ENCODE results near the gene MAB21L4. TPM values are rescaled to one million over a fixed set of nuclear protein-coding genes. Genes with fewer than 3 reads are reported as not detected.

The MAB21L4 gene
- total RNA-seq, 1 donor from 2014 or later: not detected

- DNase-seq (ENCODE audit: low spot score): no peak
- no peaks in the 10 kb centered on the region for H3K4me1 Mint-ChIP-seq (ENCODE audit: low read depth)
- no peak overlapping the region for H3K27ac Mint-ChIP-seq
- H3K36me3 Mint-ChIP-seq (ENCODE audit: low read depth): no peaks in the 10 kb centered on the region
- intact Hi-C loops (cut with micrococcal nuclease): loop anchor here (5.0 kb wide), 1 partner anchor 699 kb away; no protein-coding TSS in a partner anchor
- peaks cover 13% of the 10 kb centered on the region for H3K27me3 Mint-ChIP-seq (ENCODE audit: insufficient read depth)
- no peaks in the 10 kb centered on the region for H3K9me3 Mint-ChIP-seq
- no peak overlapping the region for H3K4me3 Mint-ChIP-seq
Measured at GRCh38 chr2:240912878-240913809, 17.2 kb upstream of the MAB21L4 start.

- DNase-seq (ENCODE audit: low spot score): no peak
- H3K4me1 Mint-ChIP-seq (ENCODE audit: low read depth): no peaks in the 10 kb centered on the region
- H3K4me3 Mint-ChIP-seq: no peak overlapping the region
- intact Hi-C loops (cut with micrococcal nuclease): loop anchor here (5.0 kb wide), 1 partner anchor 701 kb away; no protein-coding TSS in a partner anchor
- peaks cover 9% of the 10 kb centered on the region for H3K27me3 Mint-ChIP-seq (ENCODE audit: insufficient read depth)
- no peaks in the 10 kb centered on the region for H3K36me3 Mint-ChIP-seq (ENCODE audit: low read depth)
- H3K27ac Mint-ChIP-seq: no peak overlapping the region
- H3K9me3 Mint-ChIP-seq: no peaks in the 10 kb centered on the region
Measured at GRCh38 chr2:240911641-240912265, 15.8 kb upstream of the MAB21L4 start.

GRCh38 chr2:240909216-240909974 is 13.4 kb upstream of the MAB21L4 start:
- Mint-ChIP-seq H3K9me3 (no peaks in the 10 kb centered on the region), H3K4me3 (no peak overlapping the region), H3K36me3 (ENCODE audit: low read depth) (no peaks in the 10 kb centered on the region), H3K27me3 (ENCODE audit: insufficient read depth) (peaks cover 5% of the 10 kb centered on the region), H3K4me1 (ENCODE audit: low read depth) (no peaks in the 10 kb centered on the region), H3K27ac (no peak overlapping the region)
- no peak for DNase-seq (ENCODE audit: low spot score)
- intact Hi-C loops (cut with micrococcal nuclease): no loop called here

- H3K9me3 Mint-ChIP-seq: no peaks in the 10 kb centered on the region
- H3K27ac Mint-ChIP-seq: no peak overlapping the region
- no peaks in the 10 kb centered on the region for H3K27me3 Mint-ChIP-seq (ENCODE audit: insufficient read depth)
- DNase-seq (ENCODE audit: low spot score): no peak
- no peaks in the 10 kb centered on the region for H3K4me1 Mint-ChIP-seq (ENCODE audit: low read depth)
- no peaks in the 10 kb centered on the region for H3K36me3 Mint-ChIP-seq (ENCODE audit: low read depth)
- intact Hi-C loops (cut with micrococcal nuclease): no loop called here
- no peak overlapping the region for H3K4me3 Mint-ChIP-seq
Measured at GRCh38 chr2:240906911-240907590, 11.1 kb upstream of the MAB21L4 start.

GRCh38 chr2:240906141-240906910 is 10.4 kb upstream of the MAB21L4 start, which contains the start of gene CROCC2:
Gene CROCC2, plus strand, starts transcription at chr2:240906336. Its CDS starts 178 bp downstream, at chr2:240906514.
- Mint-ChIP-seq H3K9me3 (no peaks in the 10 kb centered on the region), H3K4me1 (ENCODE audit: low read depth) (no peaks in the 10 kb centered on the region), H3K27me3 (ENCODE audit: insufficient read depth) (no peaks in the 10 kb centered on the region), H3K27ac (no peak within 1 kb of the TSS), H3K36me3 (ENCODE audit: low read depth) (no peaks in the 10 kb centered on the region), H3K4me3 (no peak within 1 kb of the TSS)
- DNase-seq (ENCODE audit: low spot score): no peak
- intact Hi-C loops (cut with micrococcal nuclease): no loop called here

- Mint-ChIP-seq H3K36me3 (ENCODE audit: low read depth) (no peaks in the 10 kb centered on the region), H3K27ac (no peak overlapping the region), H3K4me1 (ENCODE audit: low read depth) (no peaks in the 10 kb centered on the region), H3K9me3 (no peaks in the 10 kb centered on the region), H3K27me3 (ENCODE audit: insufficient read depth) (no peaks in the 10 kb centered on the region), H3K4me3 (no peak overlapping the region)
- intact Hi-C loops (cut with micrococcal nuclease): no loop called here
- no peak for DNase-seq (ENCODE audit: low spot score)
Measured at GRCh38 chr2:240905176-240905781, 9.3 kb upstream of the MAB21L4 start.

GRCh38 chr2:240904216-240905175 is 8.5 kb upstream of the MAB21L4 start:
- Mint-ChIP-seq H3K4me1 (ENCODE audit: low read depth) (no peaks in the 10 kb centered on the region), H3K27ac (no peak overlapping the region), H3K36me3 (ENCODE audit: low read depth) (no peaks in the 10 kb centered on the region), H3K4me3 (no peak overlapping the region), H3K27me3 (ENCODE audit: insufficient read depth) (no peaks in the 10 kb centered on the region), H3K9me3 (no peaks in the 10 kb centered on the region)
- DNase-seq (ENCODE audit: low spot score): no peak
- intact Hi-C loops (cut with micrococcal nuclease): no loop called here

GRCh38 chr2:240903191-240904060 is 7.5 kb upstream of the MAB21L4 start:
- Mint-ChIP-seq H3K9me3 (no peaks in the 10 kb centered on the region), H3K4me1 (ENCODE audit: low read depth) (no peaks in the 10 kb centered on the region), H3K4me3 (no peak overlapping the region)

GRCh38 chr2:240902615-240903041 is 6.7 kb upstream of the MAB21L4 start:
- no peaks in the 10 kb centered on the region for H3K36me3 Mint-ChIP-seq (ENCODE audit: low read depth)
- no peak overlapping the region for H3K4me3 Mint-ChIP-seq
- H3K27ac Mint-ChIP-seq: no peak overlapping the region
- H3K27me3 Mint-ChIP-seq (ENCODE audit: insufficient read depth): no peaks in the 10 kb centered on the region
- DNase-seq (ENCODE audit: low spot score): no peak
- no peaks in the 10 kb centered on the region for H3K4me1 Mint-ChIP-seq (ENCODE audit: low read depth)
- no peaks in the 10 kb centered on the region for H3K9me3 Mint-ChIP-seq
- intact Hi-C loops (cut with micrococcal nuclease): no loop called here

More at GRCh38 chr2:240903191-240904060, 7.5 kb upstream of the MAB21L4 start:
- DNase-seq (ENCODE audit: low spot score): no peak
- Mint-ChIP-seq H3K27me3 (ENCODE audit: insufficient read depth) (no peaks in the 10 kb centered on the region), H3K36me3 (ENCODE audit: low read depth) (no peaks in the 10 kb centered on the region), H3K27ac (no peak overlapping the region)
- intact Hi-C loops (cut with micrococcal nuclease): no loop called here

GRCh38 chr2:240901986-240902614 is 6.1 kb upstream of the MAB21L4 start:
- Mint-ChIP-seq H3K4me1 (ENCODE audit: low read depth) (no peaks in the 10 kb centered on the region), H3K9me3 (no peaks in the 10 kb centered on the region), H3K27me3 (ENCODE audit: insufficient read depth) (no peaks in the 10 kb centered on the region), H3K27ac (no peak overlapping the region), H3K36me3 (ENCODE audit: low read depth) (no peaks in the 10 kb centered on the region), H3K4me3 (no peak overlapping the region)
- intact Hi-C loops (cut with micrococcal nuclease): no loop called here
- no peak for DNase-seq (ENCODE audit: low spot score)
